ENCODE data around the gene SLC50A1.

The SLC50A1 gene, protein sequence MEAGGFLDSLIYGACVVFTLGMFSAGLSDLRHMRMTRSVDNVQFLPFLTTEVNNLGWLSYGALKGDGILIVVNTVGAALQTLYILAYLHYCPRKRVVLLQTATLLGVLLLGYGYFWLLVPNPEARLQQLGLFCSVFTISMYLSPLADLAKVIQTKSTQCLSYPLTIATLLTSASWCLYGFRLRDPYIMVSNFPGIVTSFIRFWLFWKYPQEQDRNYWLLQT

DNA sequence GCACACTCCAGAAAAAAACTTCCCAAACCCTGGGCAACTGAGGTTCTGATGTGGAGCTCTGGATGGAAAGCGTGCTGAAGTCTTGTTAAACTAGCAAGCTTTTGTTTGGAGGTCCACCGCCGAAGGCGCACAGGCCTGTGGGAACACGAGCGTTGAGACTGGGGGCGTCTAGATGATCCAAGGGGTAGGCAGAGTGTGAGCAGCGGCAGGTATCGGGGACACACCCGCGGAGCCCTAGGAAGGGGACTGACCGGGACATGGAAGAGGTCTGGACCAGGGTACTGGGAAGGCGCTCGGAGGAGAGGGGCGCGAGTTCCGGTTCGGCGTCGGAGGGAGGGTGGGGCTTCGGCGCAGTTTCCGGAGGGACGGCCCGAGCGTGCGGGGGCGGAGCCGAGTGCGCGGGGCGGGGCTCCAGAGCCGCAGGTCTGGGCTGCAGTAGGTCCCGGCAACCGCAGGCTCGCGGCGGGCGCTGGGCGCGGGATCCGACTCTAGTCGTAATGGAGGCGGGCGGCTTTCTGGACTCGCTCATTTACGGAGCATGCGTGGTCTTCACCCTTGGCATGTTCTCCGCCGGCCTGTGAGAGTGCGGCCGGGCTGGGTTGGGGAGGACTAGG, at the start of gene SLC50A1:
Gene SLC50A1, plus strand, starts transcription at position 438 of the 614 bp plus-strand sequence. Its CDS starts 60 bp downstream, at position 498.
- peak; percentile 80 for DNase-seq

GRCh38 chr1:155086128-155086741, 49.4 kb upstream of the SLC50A1 start:
- no peak for DNase-seq

GRCh38 chr1:155086856-155087535, 48.7 kb upstream of the SLC50A1 start:
- DNase-seq, result no peak

DNA sequence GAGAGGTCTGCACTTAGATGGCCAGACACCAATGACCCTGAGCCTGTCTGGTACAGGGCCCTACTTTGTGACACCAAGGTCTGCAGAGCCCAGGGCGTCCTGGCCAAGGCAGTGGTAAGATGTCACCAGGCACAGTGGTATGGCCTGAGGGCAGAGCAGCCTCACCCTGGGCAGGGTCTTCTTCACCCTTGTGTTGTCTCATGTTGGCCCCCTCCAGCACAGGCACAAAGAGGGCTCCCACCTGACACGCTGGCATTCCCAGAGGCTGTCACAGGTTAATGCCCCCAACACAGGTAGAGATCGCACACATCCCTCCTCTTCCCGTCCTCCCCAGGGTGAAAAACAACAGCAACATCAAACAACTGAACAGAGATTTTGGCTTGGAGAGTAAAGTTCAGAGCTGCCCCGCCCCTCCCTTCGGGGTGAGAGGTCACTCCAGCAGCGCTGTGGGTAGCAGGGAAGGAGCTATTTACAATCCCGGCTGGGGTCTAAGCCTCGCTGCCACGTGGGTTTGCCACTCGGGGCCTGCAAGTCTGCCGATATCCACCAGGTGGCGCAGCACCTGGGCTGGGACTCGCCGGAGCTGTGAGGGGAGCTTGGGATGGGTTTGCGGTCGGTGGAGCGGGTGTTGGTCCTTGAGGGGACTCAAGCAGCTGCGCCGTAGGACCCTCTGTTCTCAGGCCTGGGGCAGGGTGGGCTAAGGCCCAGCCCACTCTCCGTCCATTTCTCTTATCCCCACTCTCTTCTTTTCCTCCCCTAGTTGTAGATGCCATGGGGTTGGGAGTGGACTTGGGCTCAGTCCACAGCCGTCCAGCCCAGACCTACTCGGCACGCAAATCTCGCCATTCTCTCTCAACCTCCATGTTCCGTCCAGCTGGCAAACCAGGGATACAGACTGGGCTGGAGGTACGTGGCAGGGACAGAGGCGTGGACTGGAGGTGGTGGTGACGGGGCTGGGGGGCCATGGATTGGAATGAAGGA, 44.3 kb upstream of the SLC50A1 start:
- DNase-seq, result peak; percentile 26

DNA sequence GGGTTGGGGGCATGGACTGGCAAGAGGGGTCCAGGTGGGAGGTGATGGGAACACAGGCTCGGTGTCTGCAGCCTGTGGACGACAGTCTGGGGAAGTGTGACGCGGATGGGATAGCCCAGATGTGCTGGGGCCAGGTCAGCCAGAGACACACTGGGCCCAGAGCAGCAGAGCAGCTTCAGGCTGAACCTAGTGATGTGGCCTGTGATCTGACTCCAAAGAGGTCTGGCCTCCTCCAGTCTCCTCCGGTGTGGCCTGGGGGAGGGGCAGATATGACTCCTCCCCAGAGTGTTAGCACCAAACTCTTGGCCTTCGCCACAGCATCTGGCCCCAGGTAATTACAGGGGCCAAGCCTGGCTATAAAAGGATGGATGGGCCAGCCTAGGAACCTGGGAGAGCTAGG, 43.5 kb upstream of the SLC50A1 start:
- no peak for DNase-seq

DNA sequence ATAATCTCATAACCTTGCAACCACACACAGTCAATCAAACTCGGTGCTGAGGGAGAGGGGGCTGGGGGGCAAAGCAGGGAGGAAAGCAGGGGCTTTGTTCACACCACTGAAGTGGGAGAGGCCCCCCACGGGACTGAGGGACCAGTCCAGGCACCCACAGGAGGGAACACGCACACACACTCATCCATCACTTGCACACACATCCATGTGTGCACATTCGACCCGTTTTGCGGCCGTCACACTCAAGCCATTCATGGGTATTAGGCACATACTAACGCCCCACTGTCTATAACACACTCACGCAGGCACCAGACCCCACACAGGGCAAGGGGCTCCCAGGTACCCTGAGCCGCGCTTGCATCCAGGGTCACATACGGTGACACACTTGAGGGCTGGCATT, 43.0 kb upstream of the SLC50A1 start:
- DNase-seq, result no peak

GRCh38 chr1:155093911-155094621, 41.6 kb upstream of the SLC50A1 start:
- DNase-seq, result peak; percentile 23

GRCh38 chr1:155094622-155094948, 41.1 kb upstream of the SLC50A1 start:
- DNase-seq, result no peak

DNA sequence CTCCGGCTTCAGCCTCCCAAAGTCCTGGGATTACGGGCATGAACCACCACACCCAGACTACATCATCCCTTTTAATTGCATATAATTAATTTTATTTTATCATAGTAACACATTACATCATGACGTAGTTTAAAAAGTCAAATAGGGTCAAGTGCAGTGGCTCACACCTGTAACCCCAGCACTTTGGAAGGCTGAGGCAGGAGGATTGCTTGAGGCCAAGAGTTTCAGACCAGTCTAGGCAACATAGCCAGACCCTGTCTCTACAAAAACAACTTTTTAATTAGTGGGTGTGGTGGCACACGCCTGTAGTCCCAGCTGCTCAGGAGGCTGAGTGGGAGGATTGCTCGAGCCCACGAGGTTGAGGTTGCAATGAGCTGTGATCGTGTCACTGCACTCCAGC, 36.3 kb upstream of the SLC50A1 start:
- no peak for DNase-seq

GRCh38 chr1:155103325-155103724, 32.3 kb upstream of the SLC50A1 start:
- DNase-seq, result no peak

DNA sequence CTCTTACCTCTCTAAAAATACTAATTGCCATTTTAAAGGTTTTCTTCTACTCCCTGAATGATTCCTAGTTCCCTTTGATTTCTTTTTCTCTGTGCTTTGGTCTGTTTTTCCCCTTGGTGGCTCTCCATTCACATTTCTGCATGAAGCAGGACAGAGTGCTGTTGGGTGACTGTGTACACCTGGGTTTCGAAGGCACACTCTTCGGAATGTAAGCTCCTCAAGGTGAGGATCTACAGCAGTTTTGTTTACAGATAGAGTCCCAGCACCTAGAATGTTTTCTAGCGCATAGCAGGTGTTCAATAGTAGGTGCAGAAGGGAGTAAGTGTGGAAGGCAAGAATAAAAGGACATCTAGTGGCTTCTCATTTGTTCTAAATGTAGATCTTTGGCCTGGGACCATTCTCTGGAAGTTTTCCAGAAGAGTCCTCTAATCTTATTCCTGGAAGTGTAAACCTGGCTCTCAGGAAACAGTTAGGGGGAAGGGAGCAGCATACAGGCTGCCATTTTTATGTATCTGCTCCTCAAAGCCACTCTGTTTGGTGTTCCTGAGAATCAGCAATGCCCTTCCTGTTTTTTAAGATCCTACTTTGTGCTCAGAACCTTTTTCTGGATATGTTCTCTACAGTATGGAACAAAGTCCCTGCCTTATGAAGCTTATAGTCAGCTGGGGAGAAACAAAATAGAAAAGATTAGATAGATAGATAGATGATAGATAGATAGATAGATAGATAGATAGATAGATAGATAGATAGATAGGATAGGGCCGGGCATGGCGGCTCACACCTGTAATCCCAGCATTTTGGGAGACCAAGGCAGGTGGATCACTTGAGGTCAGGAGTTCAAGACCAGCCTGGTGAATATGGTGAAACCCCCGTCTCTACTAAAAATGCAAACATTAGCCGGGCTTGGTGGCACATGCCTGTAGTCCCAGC, 30.8 kb upstream of the SLC50A1 start:
- no peak for DNase-seq

GRCh38 chr1:155105604-155106011, 30.0 kb upstream of the SLC50A1 start:
- no peak for DNase-seq

- no peak for DNase-seq
These were observed 28.8 kb upstream of the SLC50A1 start for GRCh38 chr1:155106862-155107261.

DNA sequence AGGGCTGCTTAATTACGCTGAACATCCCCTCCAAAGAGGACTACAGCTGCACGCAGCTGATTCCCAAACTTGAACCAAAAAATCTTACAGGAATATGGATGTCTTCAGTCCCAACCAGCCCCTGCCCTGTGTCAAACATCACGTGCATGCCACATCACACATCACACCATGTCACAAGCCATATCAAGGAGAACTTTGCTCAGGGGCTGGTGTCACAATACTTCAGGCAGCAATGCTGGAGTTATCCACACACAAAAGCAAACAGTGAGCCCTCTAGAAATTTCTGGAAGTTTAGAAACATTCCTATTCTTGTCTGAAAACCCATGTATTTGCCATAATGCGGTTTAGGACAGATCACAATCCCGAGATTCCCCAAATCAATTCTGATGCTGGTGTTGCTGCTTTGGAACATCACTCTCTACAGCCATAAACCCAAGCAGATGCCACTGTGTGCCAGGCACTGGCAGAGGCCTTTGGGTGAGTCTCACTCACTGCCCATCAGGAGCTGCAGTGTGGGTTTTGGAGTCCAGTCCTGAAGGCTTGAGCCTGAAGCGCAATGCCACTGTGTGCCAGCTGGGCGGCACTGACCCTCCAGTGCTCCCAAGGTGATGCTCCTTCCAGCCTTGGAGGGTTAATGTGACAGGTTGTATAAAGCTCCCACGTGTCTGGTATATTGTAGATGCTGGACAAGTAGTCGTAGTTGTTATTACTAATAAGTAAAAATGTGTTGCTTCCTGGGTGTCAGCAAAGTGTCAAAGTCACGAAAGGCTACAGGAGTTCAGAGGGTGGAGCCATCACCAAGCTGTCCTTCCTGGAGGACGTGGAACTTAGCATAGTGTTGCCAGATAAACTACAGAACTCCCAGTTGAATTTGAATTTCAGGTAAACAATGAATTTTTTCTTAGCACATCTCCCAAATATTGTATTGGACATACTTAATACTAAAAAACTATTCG, 28.1 kb upstream of the SLC50A1 start:
- no peak for DNase-seq

DNA sequence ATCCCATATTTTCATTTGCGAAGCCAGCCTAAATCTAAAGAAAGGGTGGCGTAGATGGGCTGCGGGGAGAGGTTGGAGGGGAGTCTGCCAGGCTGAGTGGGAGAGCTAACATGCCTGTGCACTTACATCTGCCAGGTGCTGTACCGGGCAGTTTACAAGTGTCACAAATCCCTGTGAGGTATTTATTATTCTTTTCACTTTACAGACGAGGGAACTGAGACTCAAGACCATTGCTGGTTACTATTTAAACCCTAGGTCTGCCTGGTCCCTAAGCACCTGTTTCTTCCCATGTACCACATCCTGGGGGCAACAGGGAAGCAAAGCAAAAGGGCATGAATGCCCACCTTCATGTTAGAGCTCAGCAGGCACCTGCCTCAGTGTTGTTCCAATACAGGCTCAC, 27.4 kb upstream of the SLC50A1 start:
- no peak for DNase-seq

DNA sequence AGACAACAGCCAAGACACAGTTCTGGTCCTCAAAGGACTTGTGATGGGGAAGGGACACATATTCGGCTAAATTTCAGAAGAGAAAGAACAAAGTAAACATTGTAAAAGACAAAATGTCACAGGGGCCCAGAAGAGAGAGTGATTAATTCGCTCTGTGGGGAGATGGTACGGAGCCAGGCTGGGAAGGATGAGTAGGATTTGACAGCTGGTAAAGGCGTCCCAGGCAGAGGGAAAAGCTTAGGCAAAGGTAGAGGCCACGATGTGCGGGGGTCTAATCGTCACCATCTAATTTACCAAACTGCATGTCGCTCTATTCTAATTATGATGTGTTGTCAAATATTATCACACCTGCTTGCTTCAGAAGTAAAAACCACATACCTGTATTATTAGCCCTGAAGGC, 25.3 kb upstream of the SLC50A1 start:
- DNase-seq, result no peak

GRCh38 chr1:155110826-155111225, 24.8 kb upstream of the SLC50A1 start:
- no peak for DNase-seq

DNA sequence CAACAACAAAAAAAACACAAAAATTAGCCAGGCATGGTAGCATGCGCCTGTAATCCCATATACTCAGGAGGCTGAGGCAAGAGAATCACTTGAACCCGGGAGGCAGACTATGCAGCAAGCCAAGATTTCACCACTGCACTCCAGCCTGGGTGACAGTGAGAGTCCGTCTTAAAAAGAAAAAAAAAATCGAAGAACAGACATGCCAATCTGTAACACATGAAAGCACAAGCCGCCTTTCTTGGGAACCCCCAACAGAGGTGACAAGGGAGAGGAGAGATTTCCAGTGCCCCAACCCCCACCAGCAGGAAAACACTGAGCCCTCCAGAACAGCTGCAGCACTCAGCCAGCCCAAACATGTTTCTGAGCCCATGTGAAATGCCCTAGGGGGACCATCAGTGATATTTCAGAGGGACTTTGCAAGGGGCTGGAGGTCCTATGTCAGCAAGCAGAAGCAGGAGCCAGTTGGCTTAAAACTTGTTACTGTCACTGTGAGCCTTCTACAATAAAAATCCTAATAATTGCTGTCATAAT, 22.1 kb upstream of the SLC50A1 start:
- no peak for DNase-seq

- no peak for DNase-seq
These were observed 19.4 kb upstream of the SLC50A1 start for GRCh38 chr1:155116113-155116764.
